Esophagus squamous epithelium (tissue), 4 donors: ENCODE results near the gene ZCCHC7.

Experiments used
- CTCF ChIP-seq, 6 experiments: fragments of 450-650 bp in 4 of 6; fragments of 200-600 bp in 2 of 6; sonication (generic) in 2 of 6; IDR thresholded peaks; one replicate each; pipeline ENCODE4 v1.5.1; 2016 to 2019; ENCODE audit warnings: antibody characterized with exemption in 6 of 6, mild to moderate bottlenecking in 4 of 6, moderate library complexity in 4 of 6
- POLR2A ChIP-seq, 4 donors: fragments of 450-650 bp; IDR thresholded peaks; one replicate each; pipeline ENCODE4 v1.6.1; 2017; ENCODE audit warnings: antibody characterized with exemption in 4 of 4, mild to moderate bottlenecking in 4 of 4, moderate library complexity in 3 of 4

- TF ChIP-seq CTCF (IDR thresholded peaks at IDR 0.05) (no peak), POLR2A (IDR thresholded peaks at IDR 0.05) (no peak)
Measured at GRCh38 chr9:37172557-37172956, 52.2 kb downstream of the ZCCHC7 start.
